HepG2 (cell line): ENCODE data around the gene NTN5. TPM values are rescaled to one million over a fixed set of nuclear protein-coding genes. Genes with fewer than 3 reads are reported as not detected.
A peak's percentile ranks its signal among the peaks of the same experiment; 100 is the strongest.

Experiments used
- ARNT2 ChIP-seq: sonication (generic); formaldehyde crosslinking; IDR thresholded peaks from 2 replicates; pipeline ENCODE4 v1.8.0; 2022; ENCODE audit warnings: mild to moderate bottlenecking, low read depth, missing genetic modification reagents, moderate library complexity
- CHCHD3 ChIP-seq: sonication (generic); formaldehyde crosslinking; IDR thresholded peaks from 2 replicates; pipeline ENCODE4 v1.8.0; 2022; ENCODE audit warnings: mild to moderate bottlenecking, missing genetic modification reagents, moderate library complexity
- HIVEP1 ChIP-seq: sonication (generic); formaldehyde crosslinking; IDR thresholded peaks from 2 replicates; pipeline ENCODE4 v1.4.0; 2020; ENCODE audit warnings: mild to moderate bottlenecking, missing genetic modification reagents
- JARID2 ChIP-seq: sonication (generic); formaldehyde crosslinking; IDR thresholded peaks from 2 replicates; pipeline ENCODE4 v1.8.1; 2023; ENCODE audit warnings: missing genetic modification reagents, inconsistent platforms; ENCODE audit not compliant: insufficient replicate concordance
- KLF15 ChIP-seq: sonication (generic); formaldehyde crosslinking; IDR thresholded peaks from 2 replicates; pipeline ENCODE4 v1.8.1; 2023; ENCODE audit warnings: borderline replicate concordance, mild to moderate bottlenecking, inconsistent platforms, missing genetic modification reagents, mixed read lengths
- MBD4 ChIP-seq: IDR thresholded peaks from 2 replicates; pipeline ENCODE4 v1.6.1; 2012; ENCODE audit warnings: low read length, inconsistent platforms, borderline replicate concordance
- MTA3 ChIP-seq: sonication (generic); formaldehyde crosslinking; IDR thresholded peaks from 2 replicates; pipeline ENCODE4 v1.4.0; 2020; ENCODE audit warnings: missing genetic modification reagents
- NCOA1 ChIP-seq: sonication (generic); formaldehyde crosslinking; IDR thresholded peaks from 2 replicates; pipeline ENCODE4 v1.9.0; 2021; ENCODE audit warnings: missing genetic modification reagents
- PHF21A ChIP-seq: sonication (generic); formaldehyde crosslinking; IDR thresholded peaks from 2 replicates; pipeline ENCODE4 v1.5.0; 2020; ENCODE audit warnings: mild to moderate bottlenecking, missing genetic modification reagents
- RELA ChIP-seq: sonication (generic); formaldehyde crosslinking; IDR thresholded peaks from 2 replicates; pipeline ENCODE4 v1.4.0; 2020; ENCODE audit warnings: missing genetic modification reagents
- SAFB2 ChIP-seq: sonication (generic); formaldehyde crosslinking; IDR thresholded peaks from 2 replicates; pipeline ENCODE4 v1.5.1; 2020; ENCODE audit warnings: missing genetic modification reagents, low read depth, mild to moderate bottlenecking, borderline replicate concordance
- SAP130 ChIP-seq: IDR thresholded peaks from 2 replicates; pipeline ENCODE4 v1.6.1; 2016; ENCODE audit warnings: low read depth
- SATB2 ChIP-seq: sonication (generic); formaldehyde crosslinking; IDR thresholded peaks from 2 replicates; pipeline ENCODE4 v1.5.0; 2020; ENCODE audit warnings: missing genetic modification reagents
- SRY ChIP-seq: sonication (generic); formaldehyde crosslinking; IDR thresholded peaks from 2 replicates; pipeline ENCODE4 v1.8.0; 2022; ENCODE audit warnings: mild to moderate bottlenecking, missing genetic modification reagents
- YEATS2 ChIP-seq: sonication (generic); formaldehyde crosslinking; IDR thresholded peaks from 2 replicates; pipeline ENCODE4 v1.4.0; 2020; ENCODE audit warnings: missing genetic modification reagents, borderline replicate concordance
- ZFX ChIP-seq: sonication (generic); formaldehyde crosslinking; IDR thresholded peaks from 2 replicates; pipeline ENCODE4 v1.4.0; 2020; ENCODE audit warnings: mild to moderate bottlenecking, low read depth, missing genetic modification reagents, moderate library complexity
- ZMAT3 ChIP-seq: sonication (generic); formaldehyde crosslinking; conservative IDR thresholded peaks from 2 replicates; pipeline ENCODE4 v1.7.0; 2021; ENCODE audit warnings: missing genetic modification reagents
- ZNF44 ChIP-seq: sonication (generic); formaldehyde crosslinking; IDR thresholded peaks from 2 replicates; pipeline ENCODE4 v1.5.1; 2020; ENCODE audit warnings: mild to moderate bottlenecking, missing genetic modification reagents
- ZNF501 ChIP-seq: sonication (generic); formaldehyde crosslinking; IDR thresholded peaks from 2 replicates; pipeline ENCODE4 v1.5.1; 2020; ENCODE audit warnings: mild to moderate bottlenecking, moderate library complexity, missing genetic modification reagents
- ZNF547 ChIP-seq: sonication (generic); formaldehyde crosslinking; IDR thresholded peaks from 2 replicates; pipeline ENCODE4 v1.5.1; 2020; ENCODE audit warnings: mild to moderate bottlenecking, missing genetic modification reagents
- ZNF761 ChIP-seq: sonication (generic); formaldehyde crosslinking; conservative IDR thresholded peaks from 2 replicates; pipeline ENCODE4 v1.4.0; 2020; ENCODE audit warnings: mild to moderate bottlenecking, missing genetic modification reagents
- polyA plus RNA-seq, 8 experiments: library from polyadenylated mRNA; depleted of rRNA in 3 of 8; stranded (reverse) in 7 of 8; unstranded in 1 of 8; fragments of >200 nt; fragmentation: Illumina TruSeq in 4 of 8; extraction: Trizol in 4 of 8; gene quantifications; 2 replicates each; pipeline versions ENCODE4 v1.2.1 to v1.2.3, GENCODE V29; 2011 to 2016; ENCODE audit warnings: low read depth in 4 of 8, missing spikeins in 1 of 8, mixed read lengths in 1 of 8; ENCODE audit not compliant: insufficient read depth in 1 of 8
- total RNA-seq, 5 experiments: library from RNA; depleted of rRNA; stranded (reverse); fragments of >200 nt; fragmentation: Illumina TruSeq; extraction: Trizol; gene quantifications; 2 replicates each; pipeline ENCODE4 v1.2.3, GENCODE V29; 2016; ENCODE audit warnings: low read depth in 1 of 5
- TF ChIP-seq, protein P1 (sequence below): sonication (generic); formaldehyde crosslinking; IDR thresholded peaks from 2 replicates; pipeline ENCODE4 v1.4.0; 2020; ENCODE audit warnings: mild to moderate bottlenecking, missing genetic modification reagents
- TF ChIP-seq, protein P2 (sequence below): sonication (generic); formaldehyde crosslinking; IDR thresholded peaks from 2 replicates; pipeline ENCODE4 v1.5.0; 2020; ENCODE audit warnings: missing genetic modification reagents
- TF ChIP-seq, protein P3 (sequence below): conservative IDR thresholded peaks from 2 replicates; pipeline ENCODE4 v1.6.1; 2018; ENCODE audit warnings: missing genetic modification reagents
- TF ChIP-seq, protein P4 (sequence below): sonication (generic); formaldehyde crosslinking; IDR thresholded peaks from 2 replicates; pipeline ENCODE4 v1.4.0; 2020; ENCODE audit warnings: missing genetic modification reagents
- TF ChIP-seq, protein P5 (sequence below): IDR thresholded peaks from 2 replicates; pipeline ENCODE4 v1.6.1; 2016; ENCODE audit warnings: missing genetic modification reagents, missing compliant biosample characterization

Gene NTN5
- total and polyA plus RNA-seq, 2 of the 13 experiments (the other 11 are each of a cell fraction or from before 2014, with no cell fraction given) = 0.05 TPM; not detected in 1

DNA sequence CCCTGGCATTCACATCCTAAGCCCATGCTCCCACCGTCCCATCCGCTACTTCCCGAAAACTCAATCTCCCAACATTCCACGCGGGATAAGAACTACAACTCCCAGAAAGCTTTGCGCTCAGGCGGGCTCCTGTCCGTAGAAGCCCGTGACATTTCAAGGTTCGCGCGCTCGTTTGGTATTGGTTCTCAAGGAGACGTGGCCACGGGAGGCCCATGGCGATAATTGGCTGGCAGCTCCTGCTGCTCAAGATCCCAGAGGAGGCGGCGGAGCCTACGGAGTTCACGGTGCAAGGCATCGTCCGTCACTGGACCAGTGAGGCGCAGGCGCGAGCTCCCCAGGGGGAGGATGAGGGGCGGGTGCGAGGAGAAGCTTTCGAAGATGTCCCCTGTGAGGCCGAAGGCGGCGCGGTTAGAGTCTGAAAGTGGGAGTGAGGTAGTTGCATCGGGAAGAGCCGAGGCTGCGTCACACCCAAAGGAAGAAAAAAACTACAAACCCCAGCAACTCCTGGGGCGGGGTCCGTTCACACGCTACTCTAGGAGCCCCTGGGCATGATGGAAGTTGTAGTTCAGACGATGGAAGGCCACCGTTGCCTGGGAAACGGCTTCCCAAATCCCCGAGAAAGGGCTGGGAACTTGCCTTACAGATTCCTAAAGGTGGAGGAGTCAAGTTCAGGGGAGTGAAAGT, 47.9 kb upstream of the NTN5 start (continued):
- TF ChIP-seq KLF15 = no peak
- TF ChIP-seq SAP130 (CRISPR knock-in tag) = peak; percentile 92
- 0 out of 2 replicates have a peak, but pooled peaks have one; percentile 47 for TF ChIP-seq ZNF547 (CRISPR knock-in tag)
- no peak for TF ChIP-seq MTA3
- no peak for TF ChIP-seq SATB2 (CRISPR knock-in tag)
- TF ChIP-seq ZMAT3 (CRISPR knock-in tag) = no peak
- no peak for TF ChIP-seq CHCHD3 (CRISPR knock-in tag)
- TF ChIP-seq, protein P1, sequence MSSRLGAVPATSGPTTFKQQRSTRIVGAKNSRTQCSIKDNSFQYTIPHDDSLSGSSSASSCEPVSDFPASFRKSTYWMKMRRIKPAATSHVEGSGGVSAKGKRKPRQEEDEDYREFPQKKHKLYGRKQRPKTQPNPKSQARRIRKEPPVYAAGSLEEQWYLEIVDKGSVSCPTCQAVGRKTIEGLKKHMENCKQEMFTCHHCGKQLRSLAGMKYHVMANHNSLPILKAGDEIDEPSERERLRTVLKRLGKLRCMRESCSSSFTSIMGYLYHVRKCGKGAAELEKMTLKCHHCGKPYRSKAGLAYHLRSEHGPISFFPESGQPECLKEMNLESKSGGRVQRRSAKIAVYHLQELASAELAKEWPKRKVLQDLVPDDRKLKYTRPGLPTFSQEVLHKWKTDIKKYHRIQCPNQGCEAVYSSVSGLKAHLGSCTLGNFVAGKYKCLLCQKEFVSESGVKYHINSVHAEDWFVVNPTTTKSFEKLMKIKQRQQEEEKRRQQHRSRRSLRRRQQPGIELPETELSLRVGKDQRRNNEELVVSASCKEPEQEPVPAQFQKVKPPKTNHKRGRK = no peak
- TF ChIP-seq, protein P2, sequence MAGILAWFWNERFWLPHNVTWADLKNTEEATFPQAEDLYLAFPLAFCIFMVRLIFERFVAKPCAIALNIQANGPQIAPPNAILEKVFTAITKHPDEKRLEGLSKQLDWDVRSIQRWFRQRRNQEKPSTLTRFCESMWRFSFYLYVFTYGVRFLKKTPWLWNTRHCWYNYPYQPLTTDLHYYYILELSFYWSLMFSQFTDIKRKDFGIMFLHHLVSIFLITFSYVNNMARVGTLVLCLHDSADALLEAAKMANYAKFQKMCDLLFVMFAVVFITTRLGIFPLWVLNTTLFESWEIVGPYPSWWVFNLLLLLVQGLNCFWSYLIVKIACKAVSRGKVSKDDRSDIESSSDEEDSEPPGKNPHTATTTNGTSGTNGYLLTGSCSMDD (CRISPR knock-in tag) = no peak
- TF ChIP-seq, protein P3, sequence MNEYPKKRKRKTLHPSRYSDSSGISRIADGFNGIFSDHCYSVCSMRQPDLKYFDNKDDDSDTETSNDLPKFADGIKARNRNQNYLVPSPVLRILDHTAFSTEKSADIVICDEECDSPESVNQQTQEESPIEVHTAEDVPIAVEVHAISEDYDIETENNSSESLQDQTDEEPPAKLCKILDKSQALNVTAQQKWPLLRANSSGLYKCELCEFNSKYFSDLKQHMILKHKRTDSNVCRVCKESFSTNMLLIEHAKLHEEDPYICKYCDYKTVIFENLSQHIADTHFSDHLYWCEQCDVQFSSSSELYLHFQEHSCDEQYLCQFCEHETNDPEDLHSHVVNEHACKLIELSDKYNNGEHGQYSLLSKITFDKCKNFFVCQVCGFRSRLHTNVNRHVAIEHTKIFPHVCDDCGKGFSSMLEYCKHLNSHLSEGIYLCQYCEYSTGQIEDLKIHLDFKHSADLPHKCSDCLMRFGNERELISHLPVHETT (CRISPR knock-in tag) = no peak
- peak; percentile 17; the same call in 1 of the 2 replicates for TF ChIP-seq PHF21A (CRISPR knock-in tag)
- TF ChIP-seq ZNF501 (CRISPR knock-in tag) = peak; percentile 68
- 0 out of 2 replicates have a peak, but pooled peaks have one; percentile 17 for TF ChIP-seq ZNF761 (CRISPR knock-in tag)
- TF ChIP-seq MBD4 = no peak
- TF ChIP-seq ZNF44 (CRISPR knock-in tag) = 0 out of 2 replicates have a peak, but pooled peaks have one; percentile 81
- TF ChIP-seq SRY = no peak
- no peak for TF ChIP-seq JARID2 (CRISPR knock-in tag)
- TF ChIP-seq HIVEP1 (CRISPR knock-in tag) = no peak
- TF ChIP-seq YEATS2 (CRISPR knock-in tag) = peak; percentile 79
- TF ChIP-seq NCOA1 = peak; percentile 61; the same call in 1 of the 2 replicates
- TF ChIP-seq, protein P4, sequence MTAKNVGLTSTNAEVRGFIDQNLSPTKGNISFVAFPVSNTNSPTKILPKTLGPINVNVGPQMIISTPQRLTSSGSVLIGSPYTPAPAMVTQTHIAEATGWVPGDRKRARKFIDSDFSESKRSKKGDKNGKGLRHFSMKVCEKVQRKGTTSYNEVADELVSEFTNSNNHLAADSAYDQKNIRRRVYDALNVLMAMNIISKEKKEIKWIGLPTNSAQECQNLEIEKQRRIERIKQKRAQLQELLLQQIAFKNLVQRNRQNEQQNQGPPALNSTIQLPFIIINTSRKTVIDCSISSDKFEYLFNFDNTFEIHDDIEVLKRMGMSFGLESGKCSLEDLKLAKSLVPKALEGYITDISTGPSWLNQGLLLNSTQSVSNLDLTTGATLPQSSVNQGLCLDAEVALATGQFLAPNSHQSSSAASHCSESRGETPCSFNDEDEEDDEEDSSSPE (CRISPR knock-in tag) = peak; percentile 100
- TF ChIP-seq ZFX (CRISPR knock-in tag) = peak; percentile 59; the same call in 1 of the 2 replicates
- 0 out of 2 replicates have a peak, but pooled peaks have one; percentile 56 for TF ChIP-seq ARNT2 (CRISPR knock-in tag)
- no peak for TF ChIP-seq SAFB2 (CRISPR knock-in tag)
- TF ChIP-seq, protein P5, sequence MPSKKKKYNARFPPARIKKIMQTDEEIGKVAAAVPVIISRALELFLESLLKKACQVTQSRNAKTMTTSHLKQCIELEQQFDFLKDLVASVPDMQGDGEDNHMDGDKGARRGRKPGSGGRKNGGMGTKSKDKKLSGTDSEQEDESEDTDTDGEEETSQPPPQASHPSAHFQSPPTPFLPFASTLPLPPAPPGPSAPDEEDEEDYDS (CRISPR knock-in tag) = peak; percentile 72
- TF ChIP-seq RELA = no peak
